ENCODE results near the gene DHRSX.

DNA sequence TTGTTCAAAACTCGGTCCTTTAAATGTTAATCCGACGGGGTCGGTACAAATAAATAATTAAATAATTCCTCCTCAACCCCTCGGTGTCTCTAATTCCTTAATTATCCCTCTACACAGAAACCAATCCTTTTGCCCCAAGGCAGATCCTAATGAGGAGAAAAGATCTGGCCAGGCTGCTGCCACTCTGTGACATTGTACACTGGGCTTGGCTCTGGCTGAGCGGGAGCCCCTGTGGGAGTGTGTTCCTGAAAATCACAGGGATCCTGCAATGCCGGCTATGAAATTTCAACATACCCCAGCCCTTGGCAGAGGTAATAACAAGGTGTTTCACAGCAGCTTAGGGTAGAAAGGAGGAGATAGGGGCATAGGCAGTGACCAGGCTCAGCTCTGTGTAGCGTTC lies 96.0 kb downstream of the DHRSX start:
- no peak for TF ChIP-seq CTCF (IDR thresholded peaks at IDR 0.05)
- TF ChIP-seq EP300 (IDR thresholded peaks at IDR 0.05): no peak
- no peak for TF ChIP-seq POLR2A (IDR thresholded peaks at IDR 0.05)
- no peak for TF ChIP-seq POLR2AphosphoS5 (IDR thresholded peaks at IDR 0.05)
